Osteoblast (primary cell): ENCODE measurements around the gene PRRG2. TPM values are rescaled to one million over a fixed set of nuclear protein-coding genes. Genes with fewer than 3 reads are reported as not detected.

Source experiments
- DNase-seq: peaks from one replicate; pipeline ENCODE4 v3.0.0; 2011; ENCODE audit warnings: low spot score, mixed read lengths; ENCODE audit not compliant: insufficient read length; ENCODE audit errors: missing footprints
- H2AFZ ChIP-seq: 2 replicates; pipeline ENCODE4 v1.6.0; 2011; ENCODE audit warnings: mild to moderate bottlenecking, low read length
- H3K27ac ChIP-seq: 2 replicates; pipeline ENCODE4 v1.5.1; 2011; ENCODE audit warnings: mild to moderate bottlenecking, low read depth, low read length, moderate library complexity
- H3K27me3 ChIP-seq: 2 replicates; pipeline ENCODE4 v1.6.0; 2012; ENCODE audit warnings: mild to moderate bottlenecking, control low read depth, inconsistent platforms, low read length, moderate library complexity; ENCODE audit not compliant: insufficient read depth
- H3K36me3 ChIP-seq: 2 replicates; pipeline ENCODE4 v1.5.1; 2011; ENCODE audit warnings: mild to moderate bottlenecking, low read length, control low read depth, moderate library complexity; ENCODE audit not compliant: insufficient read depth
- H3K4me1 ChIP-seq: 2 replicates; pipeline ENCODE4 v1.5.1; 2011; ENCODE audit warnings: mild to moderate bottlenecking, low read length, control low read depth, moderate library complexity; ENCODE audit not compliant: insufficient read depth
- H3K4me2 ChIP-seq: 2 replicates; pipeline ENCODE4 v1.6.0; 2011; ENCODE audit warnings: mild to moderate bottlenecking, low read length; ENCODE audit not compliant: insufficient read depth
- H3K4me3 ChIP-seq: fragments of 200-600 bp; sonication (generic); 3 replicates; pipeline ENCODE4 v1.5.1; 2012; ENCODE audit warnings: mild to moderate bottlenecking, low read length, inconsistent platforms; ENCODE audit not compliant: insufficient read depth
- H3K79me2 ChIP-seq: 2 replicates; pipeline ENCODE4 v1.6.0; 2012; ENCODE audit warnings: mild to moderate bottlenecking, low read length, control low read depth, inconsistent platforms; ENCODE audit not compliant: insufficient read depth
- H3K9me3 ChIP-seq: 2 replicates; pipeline ENCODE4 v1.5.1; 2011; ENCODE audit warnings: low read depth, low read length, control low read depth
- H4K20me1 ChIP-seq: 2 replicates; pipeline ENCODE4 v1.6.0; 2012; ENCODE audit warnings: mild to moderate bottlenecking, low read length, control low read depth; ENCODE audit not compliant: insufficient read depth
- total RNA-seq: library from RNA; depleted of rRNA; stranded (reverse); fragments of >200 nt; gene quantifications from 2 replicates; pipeline ENCODE4 v1.2.3, GENCODE V29; 2012
- TF ChIP-seq, protein P1 (sequence below): IDR thresholded peaks from 2 replicates; pipeline ENCODE4 v1.5.1; 2011; ENCODE audit warnings: mild to moderate bottlenecking, low read depth, low read length, moderate library complexity; ENCODE audit errors: extremely low read depth

Gene PRRG2
- total RNA-seq, 1 donor = under 0.01 TPM

DNA sequence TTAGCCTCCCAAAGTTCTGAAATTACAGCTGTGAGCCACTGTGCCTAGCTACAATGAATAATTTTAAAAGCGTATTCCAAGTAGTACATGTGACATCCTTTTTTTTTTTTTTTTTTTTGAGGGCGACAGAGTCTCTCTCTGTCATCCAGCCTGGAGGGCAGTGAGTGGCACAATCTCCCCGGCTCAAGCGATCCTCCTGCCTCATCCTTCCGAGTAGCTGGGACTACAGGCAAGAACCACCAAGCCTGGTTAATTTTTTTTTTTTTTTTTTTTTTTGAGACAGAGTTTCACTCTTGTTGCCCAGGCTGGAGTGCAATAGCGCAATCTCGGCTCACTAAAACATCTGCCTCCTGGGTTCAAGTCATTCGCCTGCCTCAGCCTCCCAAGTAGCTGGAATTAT is 6.1 kb downstream of the PRRG2 start:
- no peaks in the 10 kb centered on the region for H3K36me3 ChIP-seq
- TF ChIP-seq, protein P1, sequence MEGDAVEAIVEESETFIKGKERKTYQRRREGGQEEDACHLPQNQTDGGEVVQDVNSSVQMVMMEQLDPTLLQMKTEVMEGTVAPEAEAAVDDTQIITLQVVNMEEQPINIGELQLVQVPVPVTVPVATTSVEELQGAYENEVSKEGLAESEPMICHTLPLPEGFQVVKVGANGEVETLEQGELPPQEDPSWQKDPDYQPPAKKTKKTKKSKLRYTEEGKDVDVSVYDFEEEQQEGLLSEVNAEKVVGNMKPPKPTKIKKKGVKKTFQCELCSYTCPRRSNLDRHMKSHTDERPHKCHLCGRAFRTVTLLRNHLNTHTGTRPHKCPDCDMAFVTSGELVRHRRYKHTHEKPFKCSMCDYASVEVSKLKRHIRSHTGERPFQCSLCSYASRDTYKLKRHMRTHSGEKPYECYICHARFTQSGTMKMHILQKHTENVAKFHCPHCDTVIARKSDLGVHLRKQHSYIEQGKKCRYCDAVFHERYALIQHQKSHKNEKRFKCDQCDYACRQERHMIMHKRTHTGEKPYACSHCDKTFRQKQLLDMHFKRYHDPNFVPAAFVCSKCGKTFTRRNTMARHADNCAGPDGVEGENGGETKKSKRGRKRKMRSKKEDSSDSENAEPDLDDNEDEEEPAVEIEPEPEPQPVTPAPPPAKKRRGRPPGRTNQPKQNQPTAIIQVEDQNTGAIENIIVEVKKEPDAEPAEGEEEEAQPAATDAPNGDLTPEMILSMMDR = no peak
- no peaks in the 10 kb centered on the region for H3K9me3 ChIP-seq
- H3K27ac ChIP-seq = no peak overlapping the region
- H3K4me3 ChIP-seq = no peak overlapping the region
- no peak for DNase-seq
- peaks cover 8% of the 10 kb centered on the region for H3K4me1 ChIP-seq
- H2AFZ ChIP-seq = no peak overlapping the region
- H3K4me2 ChIP-seq = no peak overlapping the region
- H3K79me2 ChIP-seq = peaks cover 6% of the 10 kb centered on the region
- peaks cover 3% of the 10 kb centered on the region for H4K20me1 ChIP-seq
- no peaks in the 10 kb centered on the region for H3K27me3 ChIP-seq

GRCh38 chr19:49588365-49589122 is 7.4 kb downstream of the PRRG2 start:
- no peak overlapping the region for H2AFZ ChIP-seq
- TF ChIP-seq, protein P1 = no peak
- DNase-seq = peak; percentile 25

GRCh38 chr19:49589502-49589905 is 8.4 kb downstream of the PRRG2 start:
- peak; percentile 42 for DNase-seq
- Histone ChIP-seq H3K27me3 (no peaks in the 10 kb centered on the region), H3K4me3 (no peak overlapping the region), H3K36me3 (peaks cover 8% of the 10 kb centered on the region), H3K9me3 (no peaks in the 10 kb centered on the region), H2AFZ (no peak overlapping the region), H3K79me2 (peaks cover 27% of the 10 kb centered on the region), H3K4me1 (peaks cover 22% of the 10 kb centered on the region), H3K27ac (no peak overlapping the region), H3K4me2 (no peak overlapping the region), H4K20me1 (peaks cover 19% of the 10 kb centered on the region)
- TF ChIP-seq, protein P1 = no peak

More at GRCh38 chr19:49588365-49589122, 7.4 kb downstream of the PRRG2 start:
- Histone ChIP-seq H3K27ac (no peak overlapping the region), H3K27me3 (no peaks in the 10 kb centered on the region), H3K4me3 (no peak overlapping the region), H3K79me2 (peaks cover 18% of the 10 kb centered on the region), H3K4me1 (peaks cover 18% of the 10 kb centered on the region), H3K36me3 (peaks cover under 1% of the 10 kb centered on the region), H4K20me1 (peaks cover 9% of the 10 kb centered on the region), H3K4me2 (no peak overlapping the region), H3K9me3 (no peaks in the 10 kb centered on the region)

GRCh38 chr19:49590071-49590970 is 9.2 kb downstream of the PRRG2 start:
- peaks cover 31% of the 10 kb centered on the region for H3K79me2 ChIP-seq
- H3K4me1 ChIP-seq = peaks cover 22% of the 10 kb centered on the region
- peak; percentile 97 for DNase-seq
- peak overlapping the region; percentile 70 for H3K27ac ChIP-seq
- H3K27me3 ChIP-seq = no peaks in the 10 kb centered on the region
- H3K36me3 ChIP-seq = peaks cover 11% of the 10 kb centered on the region
- no peaks in the 10 kb centered on the region for H3K9me3 ChIP-seq
- TF ChIP-seq, protein P1 = no peak
- H3K4me2 ChIP-seq = peak overlapping the region; percentile 99
- peak overlapping the region; percentile 87 for H3K4me3 ChIP-seq
- H4K20me1 ChIP-seq = peaks cover 21% of the 10 kb centered on the region
- peak overlapping the region; percentile 94 for H2AFZ ChIP-seq
